GM19099 (cell line): ENCODE measurements around the gene CCDC192.

ENCODE experiments used
- POLR2A ChIP-seq: IDR thresholded peaks from 3 replicates; pipeline ENCODE4 v1.6.1; 2011; ENCODE audit warnings: low read depth; ENCODE audit not compliant: insufficient read length; ENCODE audit errors: extremely low read depth

Gene CCDC192

DNA sequence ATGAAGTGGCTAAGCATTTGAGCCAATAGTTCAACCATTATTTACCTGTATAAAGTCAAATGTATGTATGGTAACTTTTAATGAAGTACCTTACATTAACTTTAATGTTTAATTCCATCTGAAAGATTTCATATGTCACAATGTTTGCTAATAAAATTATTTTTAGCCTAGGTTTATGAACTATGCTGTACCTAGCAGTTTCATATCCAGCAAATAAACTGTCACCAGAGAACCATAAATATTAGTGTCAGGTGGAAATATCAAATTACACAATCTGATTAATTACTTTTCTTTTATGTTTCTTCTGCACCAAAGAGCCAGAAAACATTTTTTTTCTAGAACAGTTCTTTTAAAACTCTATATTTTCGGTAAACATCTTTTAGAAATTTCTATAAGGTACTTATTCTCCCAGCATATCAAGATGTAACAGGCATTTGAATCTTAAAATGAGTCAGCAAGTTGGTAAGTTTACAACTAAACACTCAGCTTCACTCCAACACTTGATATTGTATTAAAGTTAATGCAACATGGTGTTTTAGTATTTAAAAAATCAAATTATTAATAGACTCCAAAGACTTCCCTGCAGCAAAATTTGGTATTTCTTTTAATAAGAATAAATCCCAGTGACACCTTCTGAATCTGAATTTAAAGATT is 8.5 kb upstream of the CCDC192 start:
- no peak for TF ChIP-seq POLR2A

DNA sequence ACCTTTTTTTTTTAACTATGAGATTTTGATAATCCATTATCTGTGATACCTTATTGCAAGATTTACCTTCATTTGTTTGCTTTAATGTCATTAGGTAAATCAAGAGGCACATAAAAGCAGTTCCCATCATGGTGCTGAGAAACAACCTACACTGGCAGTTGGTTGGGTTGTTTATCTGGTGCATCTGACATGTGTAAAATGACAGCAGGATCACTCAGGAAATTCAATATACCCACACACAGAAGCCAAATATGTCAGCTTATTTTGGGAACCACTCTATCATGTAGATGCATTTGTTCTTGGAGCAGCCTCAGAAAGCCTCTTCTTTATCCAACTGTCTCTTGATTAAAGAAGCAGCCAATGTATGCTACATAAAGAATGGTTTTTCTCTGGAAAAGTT is 7.8 kb upstream of the CCDC192 start:
- TF ChIP-seq POLR2A, result no peak

DNA sequence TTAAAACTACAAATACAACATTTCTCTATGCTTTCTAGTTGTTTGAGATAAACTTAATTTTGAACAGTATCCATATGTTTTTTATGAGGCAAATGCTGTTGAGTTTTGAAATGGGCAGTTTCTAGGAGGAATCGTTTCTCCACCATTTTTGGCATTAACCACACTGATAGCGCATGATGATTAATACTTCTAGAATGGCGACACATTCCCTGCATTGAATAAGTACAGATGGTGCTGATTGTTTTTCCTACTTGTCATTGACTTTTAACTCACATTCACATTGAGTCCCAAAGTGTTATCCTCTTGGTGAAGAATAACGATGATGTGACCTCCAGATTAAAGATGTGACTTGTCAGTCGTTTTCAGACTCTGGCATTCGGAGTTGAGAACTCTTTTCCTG is 6.5 kb upstream of the CCDC192 start:
- no peak for TF ChIP-seq POLR2A

DNA sequence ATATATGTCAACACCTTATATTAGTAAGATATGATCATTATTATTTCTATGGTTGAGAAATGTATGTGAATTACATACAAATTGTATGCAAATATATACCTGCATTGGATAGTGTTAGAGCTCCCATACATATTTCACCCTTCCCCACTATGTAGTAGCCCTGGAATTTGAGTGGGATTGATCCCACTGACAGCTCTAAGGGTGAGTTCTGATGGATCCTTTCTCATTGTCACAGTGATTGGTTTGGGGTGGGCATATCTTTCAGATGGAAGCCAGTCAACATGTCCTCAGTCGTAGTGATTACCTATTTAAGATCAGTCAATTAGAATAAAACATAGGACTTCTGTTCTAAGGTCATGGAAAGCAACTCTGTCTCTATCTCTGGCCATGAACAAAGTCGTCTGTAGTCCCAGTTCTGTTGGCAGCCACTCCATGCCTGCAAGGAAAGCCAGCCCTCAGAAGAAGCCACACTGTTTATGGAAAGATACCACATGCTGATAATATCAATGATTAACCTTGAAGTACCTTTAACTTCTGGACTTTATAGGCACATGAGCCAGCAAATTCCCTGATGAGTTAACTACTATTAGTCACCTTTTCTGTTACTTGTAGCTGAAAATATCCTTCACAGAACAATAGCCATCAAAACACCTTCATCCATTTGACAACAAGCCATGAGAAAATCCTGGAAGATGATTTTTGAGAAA is 5.1 kb upstream of the CCDC192 start:
- TF ChIP-seq POLR2A, result no peak

DNA sequence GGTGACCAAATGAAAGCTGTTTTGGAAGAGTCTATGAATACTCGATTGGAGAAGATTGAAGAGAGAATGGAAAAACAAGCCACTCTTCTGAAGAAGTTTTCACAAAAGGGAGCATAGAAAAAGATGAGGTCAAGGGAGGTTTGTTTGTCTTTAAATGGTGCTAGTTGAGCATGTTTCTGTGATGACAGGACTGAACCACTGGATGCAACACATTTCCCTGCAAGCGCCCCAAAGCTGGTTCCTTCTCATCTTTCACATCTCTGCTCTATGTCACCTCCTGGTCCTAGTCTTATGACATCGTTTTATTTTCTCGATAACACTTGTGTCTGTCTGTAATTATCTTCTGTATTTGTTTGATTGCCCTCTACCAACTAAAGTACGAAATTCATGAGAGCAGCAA is 3.8 kb upstream of the CCDC192 start:
- no peak for TF ChIP-seq POLR2A

DNA sequence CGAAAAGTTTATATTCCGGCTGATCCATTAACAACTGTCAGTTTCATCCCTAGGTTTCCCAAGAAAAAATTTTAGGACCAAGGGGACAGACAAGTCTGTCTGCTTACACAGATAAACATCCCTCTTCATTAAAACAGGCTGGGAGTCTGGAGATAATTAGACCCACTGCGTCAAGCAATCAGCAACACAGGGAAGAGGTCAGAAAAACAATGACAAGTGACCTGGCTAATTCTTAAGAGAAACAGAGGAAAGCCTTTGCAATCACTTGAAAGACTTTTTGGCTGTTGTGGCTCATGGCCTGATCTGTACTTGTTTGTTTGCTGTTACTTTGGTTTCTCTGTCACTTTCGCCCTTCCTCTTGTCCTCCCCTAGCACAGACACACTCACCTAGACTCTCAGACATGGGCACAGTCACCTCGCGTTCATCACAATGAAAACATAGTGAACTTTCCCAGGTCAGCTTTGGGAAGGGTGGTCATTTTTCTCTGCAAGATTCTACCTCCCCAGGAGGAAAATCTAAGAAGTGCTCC is 2.9 kb upstream of the CCDC192 start:
- TF ChIP-seq POLR2A, result no peak

DNA sequence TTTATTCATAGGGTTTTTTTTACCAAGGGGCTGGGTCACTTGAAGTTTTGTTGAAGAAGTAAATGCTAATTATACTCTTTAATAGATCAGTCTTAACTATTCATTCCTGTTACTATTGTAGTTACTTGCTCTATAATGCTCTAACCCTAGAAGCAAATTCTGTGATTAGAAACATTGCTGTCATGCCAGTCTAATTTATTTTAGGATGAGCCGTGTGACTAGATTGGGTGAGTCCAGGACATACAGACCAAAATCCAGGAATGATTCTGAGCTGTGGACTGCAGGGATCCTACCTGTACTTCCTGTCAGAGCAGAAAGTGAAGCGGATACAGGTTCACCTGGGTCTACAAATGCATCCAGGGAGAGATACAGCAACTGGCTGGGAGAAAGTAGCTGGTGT is 757 bp upstream of the CCDC192 start:
- TF ChIP-seq POLR2A, result no peak

DNA sequence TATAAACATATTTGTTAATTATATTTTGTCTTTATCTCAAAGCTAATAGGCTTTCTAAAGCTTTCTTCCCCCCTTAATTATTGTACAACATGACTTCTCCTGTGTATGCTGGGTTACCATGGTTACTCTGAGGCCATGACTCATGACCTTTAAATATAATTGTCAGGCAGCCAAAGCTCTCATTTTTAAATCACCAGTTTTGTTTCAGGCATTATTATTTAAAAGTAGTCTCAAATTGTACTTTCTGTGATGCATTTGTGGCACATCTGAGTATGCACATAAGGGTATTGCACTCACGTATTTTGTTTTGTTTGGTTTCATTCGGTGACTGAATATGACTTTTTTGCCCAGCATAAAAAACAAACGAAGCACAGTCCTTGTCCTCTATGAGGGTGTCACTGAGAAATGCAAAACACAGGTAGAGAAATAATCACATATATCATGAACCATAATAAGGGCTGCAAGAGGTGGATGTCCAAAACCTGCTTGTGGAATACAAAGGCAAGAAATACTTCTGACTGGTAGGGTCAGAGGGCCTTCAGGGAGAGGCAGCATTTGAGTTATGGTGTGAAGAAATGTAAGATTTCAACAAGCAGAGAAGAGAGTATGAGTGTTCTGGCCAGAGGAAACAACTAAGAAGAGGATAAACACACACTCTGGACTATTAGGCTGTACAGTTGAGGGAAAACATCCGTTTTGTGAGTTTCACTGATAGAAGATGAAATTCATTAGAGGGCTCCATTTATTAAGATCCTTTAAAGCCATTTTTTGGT is 2.1 kb downstream of the CCDC192 start:
- no peak for TF ChIP-seq POLR2A

DNA sequence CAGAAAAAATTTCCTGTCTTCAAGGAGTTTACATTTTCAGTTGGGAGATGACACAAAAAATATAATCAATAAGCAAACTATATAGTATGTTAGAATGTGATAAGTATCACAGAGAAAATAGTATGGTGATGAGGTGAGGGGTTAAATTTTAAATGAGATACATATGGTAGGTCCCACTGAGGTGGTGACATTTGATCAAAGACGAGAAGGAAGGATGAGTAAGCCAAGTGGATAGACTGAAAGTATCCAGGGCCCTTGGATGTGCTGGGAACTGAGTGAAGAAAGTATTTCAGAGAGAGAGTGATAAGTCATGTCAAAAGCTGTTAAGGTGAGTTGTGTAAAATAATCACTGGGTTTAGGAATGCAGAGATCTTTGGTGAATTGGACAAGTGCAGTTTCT is 3.5 kb downstream of the CCDC192 start:
- TF ChIP-seq POLR2A, result no peak

DNA sequence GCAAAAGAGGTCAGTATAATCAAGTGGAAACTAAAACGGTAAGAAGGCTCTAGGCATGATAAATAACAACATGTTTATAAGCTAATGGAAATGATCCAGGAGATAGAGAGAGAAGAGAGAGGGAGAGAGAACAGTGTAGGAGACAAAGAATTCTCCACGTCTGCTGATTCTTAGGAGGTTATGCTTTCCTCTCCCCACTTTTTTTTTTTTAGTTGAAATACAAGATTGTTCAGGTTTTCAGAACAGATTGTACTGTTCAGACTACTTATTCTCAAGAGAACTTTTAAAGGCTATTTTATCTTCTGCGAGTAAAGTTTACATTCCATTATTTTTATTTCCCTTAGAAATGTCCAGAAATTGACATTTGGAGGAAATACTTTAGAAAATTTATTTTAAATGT is 4.0 kb downstream of the CCDC192 start:
- TF ChIP-seq POLR2A, result no peak

DNA sequence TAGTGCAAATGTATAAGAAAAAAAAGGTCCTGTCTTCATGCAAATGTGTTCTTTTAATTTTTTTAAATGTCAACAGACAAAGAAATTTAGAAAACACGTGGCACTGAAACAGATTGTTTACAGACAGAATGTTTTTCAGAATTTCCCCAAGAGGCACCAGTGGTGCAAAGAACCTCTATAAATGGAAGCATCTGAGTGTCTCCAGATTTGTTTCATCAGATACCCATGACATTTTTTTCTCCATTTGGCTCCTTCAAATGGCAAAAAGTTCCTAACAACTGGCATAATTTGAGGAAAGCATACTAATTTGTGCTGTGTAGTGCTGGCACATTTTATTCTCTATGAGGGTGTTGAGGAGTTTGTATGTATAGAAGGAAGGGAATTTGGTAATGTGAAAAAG is 15.0 kb downstream of the CCDC192 start:
- no peak for TF ChIP-seq POLR2A

DNA sequence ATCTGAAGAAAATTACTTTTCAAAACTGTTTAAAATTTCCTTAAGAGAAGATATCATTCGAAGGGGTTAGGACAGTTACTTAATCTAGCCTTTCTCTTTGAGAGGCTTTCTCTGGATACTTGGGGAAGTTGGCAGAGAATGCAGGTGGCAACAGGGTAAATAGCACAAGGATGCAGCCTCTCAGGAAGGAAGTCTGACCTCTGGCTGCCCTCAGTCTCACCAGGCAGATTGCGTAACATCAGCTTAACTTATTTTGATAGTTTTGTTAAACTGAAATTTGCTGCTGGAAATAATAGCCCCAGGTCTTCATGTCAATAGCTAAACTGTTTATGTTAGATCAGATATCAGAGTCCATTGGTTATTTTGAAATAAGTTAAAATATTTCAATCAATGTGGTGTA is 20.4 kb downstream of the CCDC192 start:
- no peak for TF ChIP-seq POLR2A

DNA sequence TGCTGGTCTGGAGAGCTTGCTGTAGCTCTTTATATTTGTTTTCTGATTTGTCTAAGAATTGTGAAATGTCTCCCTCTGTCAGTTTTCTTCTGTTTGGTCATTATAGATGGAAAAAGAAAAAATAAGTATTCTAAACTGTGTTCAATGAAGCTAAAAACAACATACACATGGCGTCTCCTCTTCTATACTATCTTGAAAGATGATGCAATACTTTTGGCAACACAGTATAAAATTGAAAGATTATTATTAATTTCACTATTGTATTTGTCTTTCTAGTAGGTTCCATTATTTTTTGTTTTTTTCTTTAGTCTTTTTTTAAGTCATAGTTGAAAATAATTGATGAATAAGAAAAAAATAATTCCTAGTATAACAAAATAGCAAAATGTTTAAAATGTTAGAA is 22.5 kb downstream of the CCDC192 start:
- TF ChIP-seq POLR2A, result no peak

DNA sequence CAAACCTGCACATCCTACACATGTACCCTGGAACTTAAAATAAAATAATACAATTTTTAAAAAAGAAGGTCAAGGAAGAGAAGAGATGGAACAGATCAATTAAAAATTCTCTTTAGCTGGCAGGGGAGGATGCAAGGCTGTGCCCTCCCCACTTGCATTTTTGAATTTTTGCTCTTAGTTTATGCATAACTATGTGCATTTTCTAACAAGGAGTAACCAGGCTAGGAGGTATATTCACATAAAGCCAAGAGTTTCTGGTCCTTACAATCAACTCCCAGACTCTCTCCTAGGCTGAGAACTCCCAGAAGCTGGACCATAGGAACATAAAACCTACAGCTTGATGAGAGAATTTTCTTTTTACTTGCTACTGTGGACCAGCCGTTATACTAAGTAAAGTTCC is 29.8 kb downstream of the CCDC192 start:
- TF ChIP-seq POLR2A, result no peak

DNA sequence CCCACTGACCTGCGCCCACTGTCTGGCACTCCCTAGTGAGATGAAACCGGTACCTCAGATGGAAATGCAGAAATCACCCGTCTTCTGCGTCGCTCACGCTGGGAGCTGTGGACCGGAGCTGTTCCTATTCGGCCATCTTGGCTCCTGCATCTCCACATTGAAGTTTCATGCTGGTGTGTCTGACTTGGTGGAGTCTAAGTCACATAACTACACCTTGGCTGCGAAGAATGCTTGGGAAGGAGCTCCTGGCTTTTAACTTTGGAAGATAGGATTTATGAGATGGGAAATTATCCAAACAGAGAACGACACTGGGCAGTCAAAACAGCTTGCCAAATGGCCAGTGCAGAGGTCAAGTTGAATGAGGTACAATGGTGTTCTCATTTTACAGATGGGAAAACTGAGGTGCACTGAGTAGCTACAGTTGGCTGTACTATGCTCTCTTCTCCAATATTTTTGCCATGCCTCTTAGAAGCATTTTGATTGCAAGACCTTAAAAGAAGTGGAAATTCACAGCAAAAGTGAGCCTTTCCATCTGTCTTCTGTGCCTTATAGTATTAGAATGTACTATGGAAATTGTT is 36.7 kb downstream of the CCDC192 start:
- no peak for TF ChIP-seq POLR2A
